KOPT-K1 (cell line): ENCODE measurements around the gene DEGS1.

Experiments used
- H3K27ac ChIP-seq: fragments of 200-600 bp; sonication (generic); 2 replicates; pipeline ENCODE4 v1.5.1; 2016; ENCODE audit warnings: antibody characterized with exemption, mild to moderate bottlenecking, low read depth, low read length; ENCODE audit not compliant: poor library complexity, severe bottlenecking
- H3K36me3 ChIP-seq: fragments of 200-600 bp; sonication (generic); 2 replicates; pipeline ENCODE4 v1.5.1; 2017; ENCODE audit warnings: antibody characterized with exemption, mild to moderate bottlenecking, low read length, moderate library complexity; ENCODE audit not compliant: insufficient read depth
- H3K9me3 ChIP-seq: fragments of 200-600 bp; sonication (generic); 2 replicates; pipeline ENCODE4 v1.5.1; 2017; ENCODE audit warnings: antibody characterized with exemption, low read length, mild to moderate bottlenecking; ENCODE audit not compliant: insufficient read depth, poor library complexity, severe bottlenecking

Gene DEGS1

GRCh38 chr1:224217655-224218623, 34.9 kb downstream of the DEGS1 start:
- H3K27ac ChIP-seq, result no peak overlapping the region
- H3K36me3 ChIP-seq, result no peaks in the 10 kb centered on the region
- no peaks in the 10 kb centered on the region for H3K9me3 ChIP-seq

GRCh38 chr1:224219011-224219611, 36.1 kb downstream of the DEGS1 start:
- no peaks in the 10 kb centered on the region for H3K9me3 ChIP-seq
- H3K27ac ChIP-seq, result no peak overlapping the region
- H3K36me3 ChIP-seq, result no peaks in the 10 kb centered on the region

GRCh38 chr1:224219612-224220059, 36.6 kb downstream of the DEGS1 start:
- Histone ChIP-seq H3K9me3 (no peaks in the 10 kb centered on the region), H3K27ac (no peak overlapping the region), H3K36me3 (no peaks in the 10 kb centered on the region)

GRCh38 chr1:224223819-224224714, 41.0 kb downstream of the DEGS1 start:
- no peak overlapping the region for H3K27ac ChIP-seq
- peaks cover 28% of the 10 kb centered on the region for H3K36me3 ChIP-seq
- no peaks in the 10 kb centered on the region for H3K9me3 ChIP-seq

GRCh38 chr1:224226849-224227502, 43.9 kb downstream of the DEGS1 start:
- no peak overlapping the region for H3K27ac ChIP-seq
- H3K9me3 ChIP-seq, result no peaks in the 10 kb centered on the region
- H3K36me3 ChIP-seq, result peaks cover 53% of the 10 kb centered on the region

GRCh38 chr1:224234017-224234416, 51.0 kb downstream of the DEGS1 start:
- no peak overlapping the region for H3K27ac ChIP-seq
- peaks cover 90% of the 10 kb centered on the region for H3K36me3 ChIP-seq
- no peaks in the 10 kb centered on the region for H3K9me3 ChIP-seq

- H3K9me3 ChIP-seq, result no peaks in the 10 kb centered on the region
- H3K27ac ChIP-seq, result no peak overlapping the region
- peaks cover 79% of the 10 kb centered on the region for H3K36me3 ChIP-seq
These were observed 52.9 kb downstream of the DEGS1 start for GRCh38 chr1:224235813-224236493.

- Histone ChIP-seq H3K9me3 (no peaks in the 10 kb centered on the region), H3K36me3 (peaks cover 72% of the 10 kb centered on the region), H3K27ac (no peak overlapping the region)
These were observed 54.3 kb downstream of the DEGS1 start for GRCh38 chr1:224237119-224237881.

GRCh38 chr1:224238212-224238611, 55.2 kb downstream of the DEGS1 start:
- Histone ChIP-seq H3K27ac (no peak overlapping the region), H3K36me3 (peaks cover 72% of the 10 kb centered on the region), H3K9me3 (no peaks in the 10 kb centered on the region)

GRCh38 chr1:224238756-224239155, 55.7 kb downstream of the DEGS1 start:
- Histone ChIP-seq H3K36me3 (peaks cover 67% of the 10 kb centered on the region), H3K27ac (no peak overlapping the region), H3K9me3 (no peaks in the 10 kb centered on the region)
